ENCODE data around the gene LRRC75B. TPM values are rescaled to one million over a fixed set of nuclear protein-coding genes. Genes with fewer than 3 reads are reported as not detected.

The LRRC75B gene
- total and polyA plus RNA-seq, 2 donors (not counting 3 experiments of a cell fraction or from before 2014, with no cell fraction given), result 8.9 to 15.0 TPM

DNA sequence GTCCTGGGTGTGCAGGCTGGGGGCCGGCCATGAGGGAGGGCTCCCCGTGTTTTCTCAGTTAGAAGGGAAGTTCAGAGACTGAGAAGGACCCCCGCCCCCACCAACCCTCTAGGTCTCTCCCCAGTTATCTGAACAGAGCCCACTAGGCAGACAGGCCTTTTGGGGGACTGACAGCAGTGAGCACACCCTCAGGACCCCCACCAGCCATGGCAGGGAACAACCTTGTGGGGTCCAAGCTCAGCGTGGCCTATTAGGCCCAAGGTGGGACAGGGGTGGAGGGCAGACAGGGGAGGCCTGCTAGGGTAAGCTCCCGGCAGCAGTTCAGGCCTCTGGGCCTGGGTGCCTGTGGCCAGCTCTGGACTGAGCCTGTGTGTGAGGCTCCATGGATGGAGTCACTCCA is 5.6 kb downstream of the LRRC75B start:
- FAIRE-seq (no peak), DNase-seq (ENCODE audit: low read depth, low spot score) (no peak)
- Histone ChIP-seq H3K9ac (replicated peaks; ENCODE audit: extremely low read depth, insufficient read depth, low read length) (no peak overlapping the region), H3K36me3 (ENCODE audit: control insufficient read depth in 2 of 2, extremely low read depth in 1 of 2, insufficient read depth in 2 of 2, low read length in 2 of 2) (peaks cover 0 to 3% of the 10 kb centered on the region in 2 experiments), H3K4me3 (replicated peaks in 1 of 3; ENCODE audit: insufficient read depth in 1 of 3, low read depth in 1 of 3, low read length in 3 of 3) (no peak overlapping the region), H3K9me3 (replicated peaks; ENCODE audit: control insufficient read depth, insufficient read depth, low read length) (no peaks in the 10 kb centered on the region), H3K9me1 (replicated peaks; ENCODE audit: control insufficient read depth, extremely low read depth, insufficient read depth, low read length) (no peaks in the 10 kb centered on the region), H2AFZ (ENCODE audit: low read depth, low read length) (no peak overlapping the region), H3K27ac (ENCODE audit: insufficient read depth, low read depth, low read length) (no peak overlapping the region), H3K4me2 (ENCODE audit: insufficient read depth, low read length) (no peak overlapping the region), H3K4me1 (ENCODE audit: control insufficient read depth, extremely low read depth, insufficient read depth, low read length) (peaks cover under 1% of the 10 kb centered on the region), H3K79me2 (ENCODE audit: control insufficient read depth, insufficient read depth, low read length) (no peaks in the 10 kb centered on the region), H3K27me3 (ENCODE audit: control insufficient read depth in 2 of 2, insufficient read depth in 2 of 2, low read length in 2 of 2) (no peaks in the 10 kb centered on the region), H4K20me1 (replicated peaks; ENCODE audit: control insufficient read depth, extremely low read depth, insufficient read depth, low read length) (no peaks in the 10 kb centered on the region)
- BruUV-seq (replicated peaks), result no TSS peak
- ChIA-PET CTCF (interaction anchor here (0.9 kb wide), 1 partner anchor 42 kb away, joined by 3 read pairs; no protein-coding TSS in a partner anchor), POLR2A (no interaction called here)
- dilution Hi-C loops (cut with MboI; ENCODE audit: extremely low pct_ligation_motif_present, low sequenced_read_pairs) (no loop called here), intact Hi-C loops (cut with micrococcal nuclease) (no loop called here)
- TF ChIP-seq, protein P1, sequence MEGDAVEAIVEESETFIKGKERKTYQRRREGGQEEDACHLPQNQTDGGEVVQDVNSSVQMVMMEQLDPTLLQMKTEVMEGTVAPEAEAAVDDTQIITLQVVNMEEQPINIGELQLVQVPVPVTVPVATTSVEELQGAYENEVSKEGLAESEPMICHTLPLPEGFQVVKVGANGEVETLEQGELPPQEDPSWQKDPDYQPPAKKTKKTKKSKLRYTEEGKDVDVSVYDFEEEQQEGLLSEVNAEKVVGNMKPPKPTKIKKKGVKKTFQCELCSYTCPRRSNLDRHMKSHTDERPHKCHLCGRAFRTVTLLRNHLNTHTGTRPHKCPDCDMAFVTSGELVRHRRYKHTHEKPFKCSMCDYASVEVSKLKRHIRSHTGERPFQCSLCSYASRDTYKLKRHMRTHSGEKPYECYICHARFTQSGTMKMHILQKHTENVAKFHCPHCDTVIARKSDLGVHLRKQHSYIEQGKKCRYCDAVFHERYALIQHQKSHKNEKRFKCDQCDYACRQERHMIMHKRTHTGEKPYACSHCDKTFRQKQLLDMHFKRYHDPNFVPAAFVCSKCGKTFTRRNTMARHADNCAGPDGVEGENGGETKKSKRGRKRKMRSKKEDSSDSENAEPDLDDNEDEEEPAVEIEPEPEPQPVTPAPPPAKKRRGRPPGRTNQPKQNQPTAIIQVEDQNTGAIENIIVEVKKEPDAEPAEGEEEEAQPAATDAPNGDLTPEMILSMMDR (IDR thresholded peaks at IDR 0.05; ENCODE audit: extremely low read depth in 1 of 2, insufficient read depth in 1 of 2, low read depth in 1 of 2, low read length in 2 of 2), result no peak
- TF ChIP-seq MYC (IDR thresholded peaks at IDR 0.05; ENCODE audit: low read depth, low read length), result no peak
- TF ChIP-seq POLR2AphosphoS5 (IDR thresholded peaks at IDR 0.05; ENCODE audit: insufficient read depth, low read depth, low read length), result no peak
- no peak for TF ChIP-seq POLR2A (IDR thresholded peaks at IDR 0.05; ENCODE audit: low read depth, low read length)
- TF ChIP-seq, protein P2, sequence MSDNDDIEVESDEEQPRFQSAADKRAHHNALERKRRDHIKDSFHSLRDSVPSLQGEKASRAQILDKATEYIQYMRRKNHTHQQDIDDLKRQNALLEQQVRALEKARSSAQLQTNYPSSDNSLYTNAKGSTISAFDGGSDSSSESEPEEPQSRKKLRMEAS (IDR thresholded peaks at IDR 0.05; ENCODE audit: insufficient read depth, insufficient read length), result no peak
- TF ChIP-seq EZH2 (IDR thresholded peaks at IDR 0.05; ENCODE audit: borderline replicate concordance, low read depth, low read length, severe bottlenecking), result no peak
- TF ChIP-seq FOS (IDR thresholded peaks at IDR 0.05; ENCODE audit: borderline replicate concordance, insufficient read depth, low read length), result no peak
- no peak for TF ChIP-seq JUN (IDR thresholded peaks at IDR 0.05; ENCODE audit: borderline replicate concordance, insufficient read depth, insufficient read length, low read depth)
- no peak for TF ChIP-seq GATA2 (IDR thresholded peaks at IDR 0.05; ENCODE audit: insufficient read depth, insufficient read length, low read depth, low read length)
